Stimulated activated CD4-positive, alpha-beta T cell treated with anti-CD3 and anti-CD28 coated beads, Interleukin-12 subunit alpha, Interleukin-12 subunit beta, amount 100 ng/mL, for 4 hours (primary cell): ENCODE results near the gene PDE11A.
"Not testable (repeated sequence)": the region's sequence is repeated elsewhere in the genome, so short reads cannot be mapped to it uniquely, and the experiment has no call there.

Experiments
- DNase-seq: peaks from one replicate; pipeline ENCODE4 v3.0.0-alpha.2; 2020

The PDE11A gene

GRCh38 chr2:177881008-177881747 lies 191.4 kb downstream of the PDE11A start:
- no peak for DNase-seq

GRCh38 chr2:177880285-177880684 lies 192.3 kb downstream of the PDE11A start:
- no peak for DNase-seq

GRCh38 chr2:177876950-177877349 lies 195.6 kb downstream of the PDE11A start:
- DNase-seq: no peak

- no peak for DNase-seq
Observed at GRCh38 chr2:177874686-177875085, 197.9 kb downstream of the PDE11A start.

GRCh38 chr2:177873915-177874314 lies 198.7 kb downstream of the PDE11A start:
- no peak for DNase-seq

- no peak for DNase-seq
Observed at GRCh38 chr2:177872286-177872685, 200.3 kb downstream of the PDE11A start.

GRCh38 chr2:177869912-177870311 lies 202.7 kb downstream of the PDE11A start:
- no peak for DNase-seq

- no peak for DNase-seq
Observed at GRCh38 chr2:177869209-177869608, 203.4 kb downstream of the PDE11A start.

GRCh38 chr2:177868806-177869205 lies 203.8 kb downstream of the PDE11A start:
- no peak for DNase-seq

- no peak for DNase-seq
Observed at GRCh38 chr2:177857538-177857937, 215.0 kb downstream of the PDE11A start.

GRCh38 chr2:177852389-177852788 lies 220.2 kb downstream of the PDE11A start:
- no peak for DNase-seq

GRCh38 chr2:177843188-177843587 lies 229.4 kb downstream of the PDE11A start:
- DNase-seq: no peak

GRCh38 chr2:177842243-177842642 lies 230.3 kb downstream of the PDE11A start:
- no peak for DNase-seq

- DNase-seq: not testable (repeated sequence)
Observed at GRCh38 chr2:177835418-177836204, 237.0 kb downstream of the PDE11A start.

GRCh38 chr2:177832611-177833433 lies 239.8 kb downstream of the PDE11A start:
- no peak for DNase-seq

GRCh38 chr2:177830881-177831386 lies 241.6 kb downstream of the PDE11A start:
- no peak for DNase-seq

- no peak for DNase-seq
Observed at GRCh38 chr2:177828557-177828956, 244.0 kb downstream of the PDE11A start.

GRCh38 chr2:177826897-177827296 lies 245.7 kb downstream of the PDE11A start:
- no peak for DNase-seq

GRCh38 chr2:177822941-177823340 lies 249.6 kb downstream of the PDE11A start:
- DNase-seq: no peak

GRCh38 chr2:177818412-177818811 lies 254.2 kb downstream of the PDE11A start:
- no peak for DNase-seq

- no peak for DNase-seq
Observed at GRCh38 chr2:177817300-177817699, 255.3 kb downstream of the PDE11A start.

GRCh38 chr2:177816766-177817165 lies 255.8 kb downstream of the PDE11A start:
- no peak for DNase-seq

- no peak for DNase-seq
Observed at GRCh38 chr2:177812713-177813396, 259.7 kb downstream of the PDE11A start.
